ENCODE data around the gene SNRNP25.

The SNRNP25 gene

DNA sequence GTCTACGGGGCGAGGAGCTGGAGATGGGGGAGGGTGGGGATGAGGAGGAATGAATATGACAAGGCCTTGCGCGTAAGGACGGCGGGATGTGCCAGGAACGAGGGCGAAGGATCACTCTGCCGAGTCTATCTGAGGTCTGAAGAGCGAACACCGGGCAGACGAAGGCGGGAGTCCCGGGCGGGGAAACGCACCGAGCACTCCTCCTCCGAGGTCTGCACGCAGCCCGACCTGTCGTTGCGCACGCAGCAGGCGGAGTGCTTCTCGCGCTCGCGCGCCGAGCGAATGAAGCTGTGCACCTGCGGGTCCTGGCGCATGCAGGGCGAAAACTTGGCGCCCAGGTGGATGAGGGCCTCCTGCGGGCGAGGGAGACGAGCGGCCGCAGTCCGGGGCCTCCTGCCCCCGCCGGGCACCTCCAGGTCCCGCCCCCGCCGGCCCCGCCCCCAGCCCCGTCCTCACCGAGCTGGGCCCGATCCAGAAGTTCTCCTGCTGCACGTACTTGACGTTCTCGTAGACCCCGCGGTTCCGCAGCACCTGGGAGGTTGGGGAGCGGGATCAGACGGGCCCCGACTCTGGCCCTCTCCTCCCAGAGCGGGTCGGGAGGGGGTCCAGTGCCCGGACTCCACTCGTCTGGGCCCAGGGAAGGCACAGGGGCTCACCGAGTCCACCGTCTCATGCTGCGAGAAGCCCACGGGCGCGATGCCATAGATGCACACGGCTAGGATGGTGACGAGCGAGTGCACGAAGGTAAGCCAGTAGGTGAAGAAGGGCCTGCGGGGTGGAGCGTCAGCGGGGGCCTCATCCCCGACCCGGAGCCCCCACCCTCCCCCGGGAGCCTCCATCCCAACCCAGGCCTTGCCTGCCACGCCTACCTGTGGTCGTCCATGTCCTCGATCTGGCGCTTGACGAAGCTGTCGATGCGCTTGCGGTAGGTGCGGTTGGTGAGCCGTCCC lies 7.6 kb downstream of the SNRNP25 start:
- TF ChIP-seq GATA3 (IDR thresholded peaks at IDR 0.05; ENCODE audit: low read depth, low read length), result no peak
- no peak for TF ChIP-seq GATA2 (IDR thresholded peaks at IDR 0.05; ENCODE audit: low read depth, low read length)

DNA sequence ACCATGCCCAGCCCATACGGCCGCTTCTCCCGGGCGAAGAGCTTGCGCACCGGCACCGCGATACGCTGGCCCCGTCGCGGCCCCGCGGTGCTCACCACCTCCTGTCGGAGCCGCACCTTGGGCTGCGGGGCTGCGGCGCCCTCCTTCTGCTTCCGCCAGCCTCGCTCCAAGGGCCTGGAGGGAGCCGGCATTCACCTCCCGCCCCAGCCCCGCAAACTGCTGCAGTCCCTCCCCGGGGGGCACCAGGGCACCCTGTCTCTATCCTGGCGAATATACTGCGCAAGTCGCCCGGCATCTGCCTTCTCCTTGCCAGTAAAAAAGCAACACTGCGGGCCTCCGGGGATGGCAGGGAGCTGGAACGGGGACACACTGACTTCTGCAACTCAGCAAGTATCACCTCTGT lies 8.3 kb downstream of the SNRNP25 start:
- no peak for TF ChIP-seq GATA3 (IDR thresholded peaks at IDR 0.05; ENCODE audit: low read depth, low read length)
- no peak for TF ChIP-seq GATA2 (IDR thresholded peaks at IDR 0.05; ENCODE audit: low read depth, low read length)

DNA sequence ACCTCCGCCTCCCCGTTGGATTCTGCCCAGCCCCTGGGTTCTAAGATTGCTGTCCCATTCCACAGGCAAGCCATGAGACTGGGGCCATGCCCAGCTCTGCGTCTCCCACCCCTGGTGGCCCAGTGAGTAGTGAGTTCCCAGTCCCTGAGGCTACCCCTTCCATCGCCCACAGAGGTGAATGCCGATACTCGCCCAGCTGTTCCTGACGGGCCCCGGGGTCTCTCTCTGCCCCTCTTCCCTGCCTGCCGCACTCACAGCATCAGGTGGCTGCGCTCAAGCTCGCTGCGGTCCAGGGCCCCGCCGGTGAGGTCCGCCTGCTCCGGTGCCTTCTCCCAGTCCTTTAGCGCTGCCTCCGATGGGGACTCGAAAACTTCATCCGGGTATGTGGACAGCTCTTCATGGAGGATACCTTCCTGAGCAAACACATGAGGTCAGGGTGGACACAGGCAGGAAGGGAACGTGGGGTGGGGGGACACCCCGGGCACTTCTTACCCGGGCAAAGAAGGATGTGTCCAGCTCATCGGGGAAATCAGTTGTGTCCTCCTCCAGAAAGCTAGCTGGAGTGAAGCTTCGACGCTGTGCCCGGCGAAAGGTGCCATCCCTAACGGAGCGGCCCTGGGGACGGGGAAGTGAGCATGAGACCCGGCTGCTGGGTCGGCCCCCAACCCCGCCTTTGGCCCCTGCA lies 8.8 kb downstream of the SNRNP25 start:
- TF ChIP-seq GATA2 (IDR thresholded peaks at IDR 0.05; ENCODE audit: low read depth, low read length) (no peak), GATA3 (IDR thresholded peaks at IDR 0.05; ENCODE audit: low read depth, low read length) (no peak)

DNA sequence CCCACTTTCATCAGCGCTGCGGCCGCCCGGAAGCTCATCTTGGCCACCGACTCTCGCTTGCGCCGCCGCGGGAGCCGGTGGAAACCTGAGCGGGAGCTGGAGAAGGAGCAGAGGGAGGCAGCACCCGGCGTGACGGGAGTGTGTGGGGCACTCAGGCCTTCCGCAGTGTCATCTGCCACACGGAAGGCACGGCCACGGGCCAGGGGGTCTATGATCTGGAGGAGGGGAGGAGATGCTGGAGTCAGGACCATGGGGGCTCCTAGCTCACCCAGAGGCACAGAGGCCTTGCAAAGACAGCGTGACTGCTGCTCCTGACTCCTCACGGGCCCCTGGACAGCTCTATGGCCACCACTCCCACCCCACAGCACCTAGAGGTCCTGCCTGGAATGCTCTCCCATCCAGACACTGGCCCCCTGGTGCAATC lies 9.4 kb downstream of the SNRNP25 start:
- TF ChIP-seq GATA2 (IDR thresholded peaks at IDR 0.05; ENCODE audit: low read depth, low read length), result no peak
- TF ChIP-seq GATA3 (IDR thresholded peaks at IDR 0.05; ENCODE audit: low read depth, low read length), result no peak

DNA sequence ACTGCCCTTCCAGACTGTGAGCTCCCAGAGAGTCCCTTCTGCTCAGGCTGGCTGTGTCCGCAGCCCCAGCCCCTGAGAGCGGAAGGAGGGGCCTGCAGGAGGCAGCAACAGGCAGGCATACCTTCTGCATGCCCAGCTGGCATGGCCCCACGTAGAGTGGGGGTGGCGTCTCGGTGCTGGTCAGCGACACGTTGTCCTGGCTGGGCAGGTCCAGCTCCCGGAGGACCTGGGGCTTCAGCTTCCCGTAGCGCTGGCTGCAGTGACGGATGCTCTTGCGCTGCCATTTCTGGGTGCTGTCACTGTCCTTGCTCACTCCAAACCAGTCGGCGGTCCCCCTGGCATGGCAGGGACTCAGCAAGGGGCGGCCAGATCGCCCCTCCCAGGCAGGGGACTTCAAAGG lies 9.8 kb downstream of the SNRNP25 start:
- TF ChIP-seq GATA3 (IDR thresholded peaks at IDR 0.05; ENCODE audit: low read depth, low read length) (no peak), GATA2 (IDR thresholded peaks at IDR 0.05; ENCODE audit: low read depth, low read length) (no peak)

DNA sequence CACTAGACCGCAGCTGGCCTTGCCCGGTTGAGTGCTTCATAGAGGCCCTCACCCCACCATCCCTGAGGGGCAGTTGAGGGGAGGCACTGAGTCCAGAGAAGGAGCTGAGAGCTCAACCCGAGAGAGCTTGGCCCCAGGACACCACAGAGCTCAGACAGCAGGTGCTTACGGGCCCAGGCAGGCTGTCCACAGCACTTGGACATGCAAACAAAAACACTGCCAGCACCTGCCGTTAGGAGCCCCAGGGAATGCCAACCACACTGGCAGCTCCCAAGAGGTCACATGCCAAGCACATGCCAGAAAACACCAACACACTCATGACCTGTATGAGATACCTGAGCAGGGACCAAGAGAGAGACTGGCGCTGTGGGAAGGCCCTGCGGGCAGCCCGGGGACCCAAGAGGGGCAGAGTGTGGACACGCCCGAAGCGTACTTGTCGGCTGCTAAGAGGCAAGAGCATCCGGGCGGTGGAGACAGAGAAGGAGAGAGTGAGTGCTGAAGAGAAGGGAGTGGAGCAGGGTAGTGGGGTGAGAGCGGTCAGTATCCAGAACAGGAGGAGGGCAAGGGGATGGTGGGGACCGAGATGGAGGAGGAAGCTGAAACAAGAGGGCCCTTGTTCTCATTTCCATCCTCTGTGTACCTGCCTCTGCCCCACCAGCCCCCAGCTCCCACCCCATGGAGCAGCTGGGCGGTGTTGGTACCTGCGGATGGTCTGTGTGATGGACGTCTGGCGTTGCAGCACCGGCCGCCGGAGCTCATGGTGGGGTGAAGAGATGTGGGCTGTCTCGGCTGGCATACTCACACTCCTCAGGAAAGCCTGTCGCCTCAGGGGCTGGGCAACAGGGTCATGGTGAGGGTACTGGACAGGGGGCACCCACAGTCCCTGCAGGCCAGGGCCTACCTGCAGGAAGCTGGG lies 10.6 kb downstream of the SNRNP25 start:
- TF ChIP-seq GATA2 (IDR thresholded peaks at IDR 0.05; ENCODE audit: low read depth, low read length) (no peak), GATA3 (IDR thresholded peaks at IDR 0.05; ENCODE audit: low read depth, low read length) (no peak)

DNA sequence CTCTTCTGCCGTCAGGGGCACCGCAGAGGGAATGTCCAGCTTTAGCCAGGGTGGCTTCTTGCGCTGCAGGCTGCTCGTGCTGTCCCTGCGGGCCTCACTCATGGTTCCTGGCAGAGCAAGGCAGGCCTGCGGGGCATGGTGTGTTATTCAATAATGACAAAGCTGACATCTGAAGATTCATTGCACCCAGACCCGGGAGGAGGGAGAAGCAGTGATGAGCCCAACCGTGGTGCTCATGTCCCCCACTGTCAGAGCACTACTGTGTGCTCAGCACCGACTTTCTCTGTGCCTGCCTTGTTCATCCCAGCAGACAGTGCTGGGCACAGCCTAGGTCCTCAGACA lies 11.3 kb downstream of the SNRNP25 start:
- TF ChIP-seq GATA3 (IDR thresholded peaks at IDR 0.05; ENCODE audit: low read depth, low read length) (no peak), GATA2 (IDR thresholded peaks at IDR 0.05; ENCODE audit: low read depth, low read length) (no peak)

DNA sequence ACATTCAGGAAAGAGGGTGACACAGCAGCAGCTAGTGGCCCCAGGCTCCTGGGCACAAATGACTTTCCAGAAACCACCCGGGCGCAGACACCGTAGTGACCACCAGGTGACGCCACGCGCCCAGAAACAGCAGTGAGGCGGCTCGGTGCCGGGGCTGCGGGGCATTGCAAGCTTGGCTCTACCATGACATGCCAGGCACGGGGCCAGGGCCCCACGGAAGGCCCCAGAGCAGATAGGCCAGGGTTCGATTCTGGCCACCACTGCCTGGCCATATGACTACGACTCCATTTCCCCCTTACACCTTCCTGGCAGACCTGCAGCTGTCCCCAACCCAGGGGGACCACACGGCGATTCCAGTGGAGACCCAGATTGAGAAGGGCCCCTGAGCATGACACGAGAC lies 12.1 kb downstream of the SNRNP25 start:
- TF ChIP-seq GATA2 (IDR thresholded peaks at IDR 0.05; ENCODE audit: low read depth, low read length), result no peak
- TF ChIP-seq GATA3 (IDR thresholded peaks at IDR 0.05; ENCODE audit: low read depth, low read length), result no peak

DNA sequence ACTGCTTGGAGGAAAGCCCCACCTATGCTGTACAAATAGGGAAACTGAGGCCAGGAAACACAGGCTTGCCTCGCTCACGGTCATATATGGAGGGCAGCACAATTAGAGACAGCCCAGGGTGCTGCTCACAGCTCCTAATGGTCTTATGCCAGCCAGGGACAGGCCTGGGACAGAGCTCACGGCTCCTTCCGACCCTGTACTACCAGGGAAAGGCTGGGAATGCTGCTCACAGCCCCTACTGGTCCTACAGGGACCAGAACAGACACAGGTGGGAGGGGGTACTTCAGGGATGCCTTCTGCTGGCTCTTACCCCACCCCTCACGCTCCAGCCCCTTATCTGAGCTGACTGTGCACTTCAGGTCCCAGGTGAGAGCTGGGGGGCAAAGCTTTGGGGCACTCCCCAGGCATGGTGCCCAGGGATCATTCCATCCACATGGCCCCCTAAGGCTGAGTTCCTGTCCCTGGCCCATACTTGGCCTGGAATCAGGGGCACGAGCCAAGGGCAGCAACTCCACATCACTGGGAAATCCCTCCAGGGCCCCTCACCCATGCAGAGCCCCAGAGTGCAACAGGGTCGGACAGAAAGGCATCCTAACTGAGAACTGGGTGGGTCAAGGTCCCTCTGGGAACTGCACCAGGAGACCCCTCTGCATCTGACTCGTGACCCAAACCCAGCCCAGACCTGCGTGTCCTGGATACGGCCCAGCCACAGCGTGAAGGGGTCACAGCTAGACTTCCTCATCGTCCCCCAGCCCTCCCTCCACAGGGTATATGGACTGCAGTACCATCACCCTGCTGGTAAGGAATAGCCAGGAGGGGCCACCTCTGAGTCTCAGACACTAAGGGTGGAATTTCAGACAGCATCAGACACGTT lies 12.9 kb downstream of the SNRNP25 start:
- TF ChIP-seq GATA2 (IDR thresholded peaks at IDR 0.05; ENCODE audit: low read depth, low read length) (no peak), GATA3 (IDR thresholded peaks at IDR 0.05; ENCODE audit: low read depth, low read length) (no peak)

DNA sequence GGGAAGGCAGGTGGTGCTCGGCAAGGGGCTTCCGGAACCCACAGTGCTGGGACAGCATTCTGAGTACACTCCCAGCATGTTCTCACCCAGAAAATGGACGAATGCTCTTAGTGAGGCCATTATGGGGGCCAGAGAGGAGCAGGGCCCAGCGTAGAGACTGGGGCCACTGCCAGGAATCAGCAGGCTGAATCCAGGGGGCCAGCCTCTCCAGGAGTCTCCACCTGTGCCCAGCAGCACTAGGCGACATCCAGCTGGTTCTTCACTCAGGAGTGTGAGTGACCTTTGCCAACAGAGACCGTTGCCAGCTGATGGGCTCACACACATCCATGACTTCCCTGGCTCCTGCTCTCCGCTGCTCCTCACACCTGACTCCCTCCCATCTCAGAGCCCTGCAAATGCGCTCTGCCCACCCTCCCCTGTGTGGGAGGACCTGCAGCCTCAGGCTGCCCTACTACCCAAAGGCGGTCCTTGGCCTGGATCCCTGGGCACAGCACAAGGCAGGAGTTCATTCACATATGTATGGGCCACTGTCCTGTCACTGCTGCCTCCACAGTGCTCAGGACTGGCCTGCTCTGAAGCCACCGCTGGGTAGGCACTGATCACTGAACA lies 13.7 kb downstream of the SNRNP25 start:
- TF ChIP-seq GATA2 (IDR thresholded peaks at IDR 0.05; ENCODE audit: low read depth, low read length) (no peak), GATA3 (IDR thresholded peaks at IDR 0.05; ENCODE audit: low read depth, low read length) (no peak)

DNA sequence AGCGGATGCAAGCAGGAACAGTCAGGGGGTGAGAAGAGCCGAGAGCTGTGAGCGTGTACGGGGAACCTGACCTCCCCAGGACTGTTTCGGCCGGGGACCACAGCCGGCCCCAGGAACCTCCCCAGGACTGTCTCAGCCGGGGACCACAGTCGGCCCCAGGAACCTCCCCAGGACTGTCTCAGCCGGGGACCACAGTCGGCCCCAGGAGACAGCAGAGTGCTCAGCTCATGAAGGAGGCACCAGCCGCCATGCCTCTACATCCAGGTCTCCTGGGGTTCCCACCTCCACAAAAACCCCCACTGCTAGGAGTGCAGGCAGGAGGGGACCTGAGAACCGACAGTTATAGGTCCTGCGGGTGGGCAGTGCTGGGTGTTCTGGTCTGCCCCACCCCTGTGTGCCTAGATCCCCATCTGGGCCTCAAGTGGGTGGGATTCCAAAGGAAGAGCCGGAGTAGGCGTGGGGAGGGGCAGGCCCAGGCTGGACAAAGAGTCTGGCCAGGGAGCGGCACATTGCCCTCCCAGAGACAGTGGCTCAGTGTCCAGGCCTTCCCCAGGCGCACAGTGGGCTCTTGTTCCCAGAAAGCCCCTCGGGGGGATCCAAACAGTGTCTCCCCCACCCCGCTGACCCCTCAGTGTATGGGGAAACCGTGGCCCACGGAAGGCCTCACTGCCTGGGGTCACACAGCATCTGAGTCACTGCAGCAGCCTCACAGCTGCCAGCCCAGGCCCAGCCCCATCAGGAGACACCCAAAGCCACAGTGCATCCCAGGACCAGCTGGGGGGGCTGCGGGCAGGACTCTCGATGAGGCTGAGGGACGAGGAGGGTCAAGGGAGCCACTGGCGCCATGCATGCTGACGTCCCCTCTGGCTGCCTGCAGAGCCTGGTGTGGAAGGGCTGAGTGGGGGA lies 14.5 kb downstream of the SNRNP25 start:
- no peak for TF ChIP-seq GATA3 (IDR thresholded peaks at IDR 0.05; ENCODE audit: low read depth, low read length)
- no peak for TF ChIP-seq GATA2 (IDR thresholded peaks at IDR 0.05; ENCODE audit: low read depth, low read length)

DNA sequence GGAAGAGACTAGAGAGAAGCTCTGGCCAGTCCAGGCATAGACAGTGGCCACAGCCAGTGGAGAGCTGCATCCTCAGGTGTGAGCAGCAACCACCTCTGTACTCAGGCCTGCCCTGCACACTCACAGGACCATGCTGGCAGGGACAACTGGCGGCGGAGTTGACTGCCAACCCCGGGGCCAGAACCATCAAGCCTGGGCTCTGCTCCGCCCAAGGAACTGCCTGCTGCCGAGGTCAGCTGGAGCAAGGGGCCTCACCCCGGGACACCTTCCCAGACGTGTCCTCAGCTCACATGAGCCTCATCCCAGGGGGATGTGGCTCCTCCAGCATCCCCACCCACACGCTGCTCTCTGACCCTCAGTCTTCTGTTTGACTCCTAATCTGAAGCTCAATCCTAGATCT lies 15.6 kb downstream of the SNRNP25 start:
- no peak for TF ChIP-seq GATA3 (IDR thresholded peaks at IDR 0.05; ENCODE audit: low read depth, low read length)
- TF ChIP-seq GATA2 (IDR thresholded peaks at IDR 0.05; ENCODE audit: low read depth, low read length), result no peak
